GM12801 (cell line): Measurements from ENCODE around the gene CRYGN.

ENCODE experiments used
- TF ChIP-seq, protein P1 (sequence below): IDR thresholded peaks from one replicate; pipeline ENCODE4 v1.5.1; 2011; ENCODE audit warnings: control low read depth; ENCODE audit not compliant: insufficient read length; ENCODE audit errors: extremely low read depth

CRYGN gene

DNA sequence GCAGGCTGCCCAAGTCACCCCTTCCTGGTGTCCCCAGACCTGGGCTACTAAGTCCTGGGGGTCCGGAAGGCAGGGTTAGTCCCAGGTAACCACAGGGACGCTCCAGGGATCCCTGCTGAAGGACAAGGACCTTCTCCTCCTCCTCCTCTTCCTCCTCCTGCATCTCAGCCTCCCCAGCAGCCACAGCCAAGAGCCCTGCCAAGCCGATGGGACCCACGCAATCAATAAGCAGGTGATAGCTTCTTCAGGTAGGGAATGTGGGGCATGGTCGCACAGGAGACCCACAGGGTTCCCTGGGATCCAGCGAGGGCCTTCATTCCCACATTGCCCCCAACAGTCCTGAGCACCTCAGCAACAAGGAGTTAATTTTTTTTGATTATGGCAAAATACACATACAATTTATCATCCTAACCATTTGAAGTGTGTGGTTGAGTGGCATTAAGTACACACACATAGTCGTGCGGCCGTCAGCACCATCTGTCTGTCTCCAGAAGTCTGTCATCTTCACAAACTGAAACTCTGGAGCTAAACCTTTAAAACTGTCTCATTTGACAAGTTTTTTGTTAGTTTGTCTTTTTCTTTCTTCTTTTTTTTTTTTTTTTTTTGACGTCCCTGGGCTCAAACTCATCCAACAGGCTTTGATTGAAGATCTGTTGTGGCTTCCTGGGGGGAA, 12.1 kb downstream of the CRYGN start:
- TF ChIP-seq, protein P1, sequence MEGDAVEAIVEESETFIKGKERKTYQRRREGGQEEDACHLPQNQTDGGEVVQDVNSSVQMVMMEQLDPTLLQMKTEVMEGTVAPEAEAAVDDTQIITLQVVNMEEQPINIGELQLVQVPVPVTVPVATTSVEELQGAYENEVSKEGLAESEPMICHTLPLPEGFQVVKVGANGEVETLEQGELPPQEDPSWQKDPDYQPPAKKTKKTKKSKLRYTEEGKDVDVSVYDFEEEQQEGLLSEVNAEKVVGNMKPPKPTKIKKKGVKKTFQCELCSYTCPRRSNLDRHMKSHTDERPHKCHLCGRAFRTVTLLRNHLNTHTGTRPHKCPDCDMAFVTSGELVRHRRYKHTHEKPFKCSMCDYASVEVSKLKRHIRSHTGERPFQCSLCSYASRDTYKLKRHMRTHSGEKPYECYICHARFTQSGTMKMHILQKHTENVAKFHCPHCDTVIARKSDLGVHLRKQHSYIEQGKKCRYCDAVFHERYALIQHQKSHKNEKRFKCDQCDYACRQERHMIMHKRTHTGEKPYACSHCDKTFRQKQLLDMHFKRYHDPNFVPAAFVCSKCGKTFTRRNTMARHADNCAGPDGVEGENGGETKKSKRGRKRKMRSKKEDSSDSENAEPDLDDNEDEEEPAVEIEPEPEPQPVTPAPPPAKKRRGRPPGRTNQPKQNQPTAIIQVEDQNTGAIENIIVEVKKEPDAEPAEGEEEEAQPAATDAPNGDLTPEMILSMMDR, result no peak

GRCh38 chr7:151426904-151427704, 12.8 kb downstream of the CRYGN start:
- TF ChIP-seq, protein P1, result no peak

DNA sequence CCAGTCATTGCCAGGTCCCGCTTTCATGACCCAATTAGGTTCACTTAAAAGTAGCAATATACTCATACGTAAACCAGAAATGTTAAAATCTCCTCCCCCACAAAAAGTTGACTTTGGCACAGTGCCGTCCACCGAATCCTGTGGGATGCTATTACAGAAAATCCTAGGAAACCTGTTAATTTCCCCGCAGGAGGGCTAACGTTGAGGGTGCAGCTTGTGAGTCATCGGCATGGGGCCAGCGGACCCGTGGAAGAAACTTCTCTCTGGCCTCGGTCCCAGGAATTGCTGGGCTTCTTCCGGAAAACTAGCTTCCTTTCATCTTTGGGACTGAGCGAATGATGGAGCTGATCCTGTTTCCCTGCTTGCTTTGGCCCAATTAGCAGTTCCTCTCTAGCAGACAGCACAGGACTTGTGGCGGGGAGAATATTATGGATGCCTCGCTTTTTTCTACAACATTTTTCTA, 13.5 kb downstream of the CRYGN start:
- TF ChIP-seq, protein P1, result no peak

DNA sequence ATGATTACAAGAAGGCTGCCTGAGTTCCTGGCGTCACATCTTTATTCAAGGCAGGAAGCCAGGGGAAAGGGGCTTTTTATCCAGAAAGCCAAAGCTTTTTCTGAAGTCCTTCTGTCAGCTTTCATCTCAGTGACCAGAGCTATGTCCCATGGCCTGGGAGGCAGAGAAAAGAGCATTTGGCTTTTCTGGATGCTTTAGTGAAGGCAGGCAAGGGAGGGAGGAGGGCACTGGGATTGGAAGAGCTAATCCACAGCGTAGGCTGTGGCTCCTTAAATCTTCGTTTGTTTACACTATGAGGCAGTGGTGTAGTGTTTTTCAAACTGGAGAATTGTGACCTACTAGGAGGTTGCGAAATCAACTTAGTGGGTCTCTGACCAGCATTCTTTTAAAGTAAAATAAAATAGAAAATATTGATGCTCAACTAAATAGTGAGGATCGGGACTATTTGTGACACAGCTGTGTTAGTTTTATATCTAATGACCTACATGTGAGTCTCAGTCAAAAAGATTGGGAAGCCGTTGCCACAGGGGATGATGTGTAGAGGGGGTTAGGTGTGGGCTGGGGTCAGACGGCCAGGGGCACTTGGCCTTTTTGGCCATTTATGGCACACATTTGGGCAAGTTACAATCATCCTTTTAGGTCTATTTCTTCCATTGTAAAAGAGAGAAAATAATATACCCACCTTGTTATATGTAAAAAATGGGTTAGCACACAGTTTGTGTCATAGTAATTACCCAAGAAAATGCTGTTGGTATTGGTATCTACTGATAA, 14.1 kb downstream of the CRYGN start:
- TF ChIP-seq, protein P1, result no peak

GRCh38 chr7:151424799-151425198, 15.1 kb downstream of the CRYGN start:
- TF ChIP-seq, protein P1, result no peak

GRCh38 chr7:151423936-151424335, 16.0 kb downstream of the CRYGN start:
- TF ChIP-seq, protein P1, result no peak

DNA sequence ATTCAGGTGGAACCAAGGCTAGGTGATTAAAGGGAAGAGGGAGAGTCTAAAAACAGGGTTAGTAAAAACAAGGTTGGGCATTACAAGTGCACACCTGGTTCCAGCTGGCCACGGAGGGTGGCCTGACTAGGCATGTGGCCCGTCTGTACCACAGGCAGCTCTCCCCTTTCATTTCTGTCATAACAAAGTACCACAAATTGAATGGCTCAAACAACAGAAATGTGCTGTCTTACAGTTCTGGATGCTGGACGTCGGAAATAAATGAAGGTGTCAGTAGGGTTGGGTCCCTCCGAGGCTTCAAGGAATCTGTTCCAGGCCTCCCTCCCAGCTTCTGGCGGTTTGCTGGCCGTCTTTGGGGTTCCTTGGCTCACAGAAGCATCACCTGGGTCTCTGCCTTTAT, 16.7 kb downstream of the CRYGN start:
- TF ChIP-seq, protein P1, result no peak
